SK-N-DZ (cell line): ENCODE data around the gene POMP.
"Not testable (repeated sequence)": the region's sequence is repeated elsewhere in the genome, so short reads cannot be mapped to it uniquely, and the experiment has no call there.

Experiments
- DNase-seq: peaks from one replicate; pipeline ENCODE4 v3.0.0-alpha.2; 2015; ENCODE audit warnings: low spot score

The POMP gene

DNA sequence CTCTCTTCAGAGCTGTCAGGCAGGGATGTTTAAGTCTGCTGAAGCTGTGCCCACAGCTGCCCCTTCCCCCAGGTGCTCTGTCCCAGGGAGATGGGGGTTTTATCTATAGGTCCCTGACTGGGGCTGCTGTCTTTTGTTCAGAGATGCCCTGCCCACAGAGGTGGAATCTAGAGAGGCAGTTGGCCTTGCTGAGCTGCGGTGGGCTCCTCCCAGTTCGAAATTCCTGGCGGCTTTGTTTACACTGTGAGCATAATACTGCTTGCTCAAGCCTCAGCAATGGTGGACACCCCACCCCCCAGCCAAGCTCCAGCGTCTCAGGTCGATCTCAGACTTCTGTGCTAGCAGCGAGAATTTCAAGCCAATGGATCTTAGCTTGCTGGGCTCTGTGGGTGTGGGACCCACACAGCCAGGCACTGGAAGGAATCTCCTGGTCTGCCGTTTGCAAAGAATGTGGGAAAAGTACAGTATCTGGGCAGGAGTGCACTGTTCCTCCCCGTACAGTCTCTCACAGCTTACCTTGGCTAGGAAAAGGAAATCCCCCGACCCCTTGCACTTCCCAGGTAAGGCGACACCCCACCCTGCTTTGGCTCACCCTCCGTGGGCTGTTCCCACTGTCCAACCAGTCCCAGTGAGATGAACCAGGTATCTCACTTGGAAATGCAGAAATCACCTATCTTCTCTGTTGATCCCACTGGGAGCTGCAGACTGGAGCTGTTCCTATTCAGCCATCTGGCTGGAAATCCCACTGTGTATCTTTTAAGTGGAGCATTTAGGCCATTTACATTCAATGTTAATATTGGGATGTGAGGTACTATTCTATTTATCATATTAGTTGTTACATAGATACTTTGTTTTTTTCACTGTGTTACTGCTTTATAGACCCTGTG, 34.9 kb downstream of the POMP start:
- DNase-seq: not testable (repeated sequence)

DNA sequence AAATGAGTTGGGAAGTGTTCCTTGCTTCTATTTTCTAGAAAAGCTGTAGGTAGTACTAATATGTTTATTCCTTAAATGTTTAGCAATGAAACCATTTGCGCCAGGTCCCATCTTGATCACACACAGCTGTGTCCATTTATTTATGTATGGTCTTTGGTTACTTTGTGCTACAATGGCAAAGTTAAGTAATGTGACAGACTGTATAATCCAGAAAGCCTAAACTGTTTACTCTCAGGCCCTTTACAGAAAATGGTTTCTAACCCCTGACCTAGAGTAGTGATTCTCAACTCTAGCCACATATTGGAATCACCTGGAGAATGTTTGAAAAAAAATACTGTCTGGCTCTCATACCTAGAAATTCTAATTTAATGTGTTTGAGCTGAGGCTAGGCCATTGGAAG, 38.5 kb downstream of the POMP start:
- no peak for DNase-seq

DNA sequence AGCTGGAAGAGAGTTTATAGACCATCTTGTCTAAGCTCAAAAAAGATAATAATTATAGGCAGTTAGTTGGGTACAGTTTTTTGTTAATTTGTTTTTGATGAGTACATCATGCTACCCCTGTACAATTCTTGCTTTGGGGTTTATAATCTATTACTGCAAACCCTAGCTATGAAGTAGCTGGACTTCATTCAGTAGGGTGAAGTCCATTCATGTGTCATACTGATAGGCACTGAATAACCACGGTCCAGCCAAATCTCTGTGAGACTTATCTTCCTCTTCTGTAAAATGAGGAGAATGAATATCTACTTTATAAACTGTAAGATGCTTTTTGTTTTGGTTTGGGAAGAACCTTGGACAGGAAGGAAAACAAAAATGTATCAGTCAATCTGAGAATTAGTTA, 40.3 kb downstream of the POMP start:
- no peak for DNase-seq

DNA sequence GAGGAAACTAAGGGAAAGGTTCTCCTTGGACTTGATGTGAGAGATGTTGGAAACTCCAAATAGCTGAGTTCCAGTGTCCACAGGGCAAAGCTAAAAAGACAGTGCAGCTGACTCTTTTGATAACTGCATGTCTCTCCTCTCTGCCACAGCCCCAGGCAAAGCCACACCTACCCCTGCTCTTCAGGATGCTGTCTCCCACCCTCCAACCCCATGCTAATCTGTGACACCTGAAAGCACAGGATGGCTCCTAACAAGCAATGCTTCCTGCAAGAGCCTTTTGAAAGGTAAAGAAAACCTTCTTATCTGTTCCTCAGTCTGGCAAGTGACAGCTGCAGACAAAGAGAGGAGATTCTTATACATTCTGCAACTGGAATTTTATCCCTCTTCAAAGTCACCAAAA, 45.4 kb downstream of the POMP start:
- no peak for DNase-seq

DNA sequence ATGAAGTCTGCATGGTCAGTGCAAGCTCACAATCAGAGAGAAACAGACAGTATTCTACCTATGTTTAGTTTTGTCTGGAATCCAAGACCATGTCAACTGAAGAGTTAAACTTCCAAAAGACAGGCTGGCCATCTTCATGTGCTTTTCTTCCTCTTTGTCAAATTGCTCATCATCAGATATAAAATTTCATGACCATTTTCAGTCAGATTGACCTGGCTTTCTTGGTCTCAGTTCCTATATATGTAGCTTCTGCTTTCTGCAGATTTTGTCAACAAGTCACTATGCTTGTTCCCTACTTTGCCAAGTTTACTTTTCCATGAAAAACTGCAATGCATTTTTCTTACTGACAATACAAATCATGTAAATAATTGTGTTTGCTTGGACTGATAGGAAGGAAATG, 46.0 kb downstream of the POMP start:
- DNase-seq: no peak

DNA sequence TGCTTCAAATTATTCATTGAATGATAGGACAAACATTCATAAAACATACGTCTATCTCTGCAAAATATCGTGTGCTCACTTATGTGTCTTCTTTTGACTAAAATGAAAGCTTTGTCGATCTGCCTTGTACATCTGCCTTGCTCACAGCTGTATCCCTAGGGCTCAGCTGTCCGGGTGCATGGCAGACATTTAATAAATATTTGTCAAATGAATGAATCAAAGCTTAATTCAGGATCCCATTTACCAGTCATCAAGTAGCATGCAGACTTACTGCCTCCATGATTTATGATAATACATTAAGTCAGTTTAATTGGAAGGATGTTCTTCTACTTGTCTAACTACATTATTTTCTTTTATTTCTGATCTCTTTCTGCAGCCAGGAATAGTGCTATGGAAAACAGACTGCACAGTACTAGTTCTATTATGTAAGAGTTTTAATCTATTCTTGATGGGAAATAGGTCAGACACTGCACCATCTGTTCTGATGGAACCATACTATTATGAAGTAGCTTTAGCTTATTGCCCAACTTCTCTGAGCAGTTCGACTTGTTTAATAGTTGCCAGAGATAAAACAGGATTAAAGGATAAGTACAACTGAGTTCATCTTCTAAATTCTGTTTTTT, 46.6 kb downstream of the POMP start:
- DNase-seq: no peak

DNA sequence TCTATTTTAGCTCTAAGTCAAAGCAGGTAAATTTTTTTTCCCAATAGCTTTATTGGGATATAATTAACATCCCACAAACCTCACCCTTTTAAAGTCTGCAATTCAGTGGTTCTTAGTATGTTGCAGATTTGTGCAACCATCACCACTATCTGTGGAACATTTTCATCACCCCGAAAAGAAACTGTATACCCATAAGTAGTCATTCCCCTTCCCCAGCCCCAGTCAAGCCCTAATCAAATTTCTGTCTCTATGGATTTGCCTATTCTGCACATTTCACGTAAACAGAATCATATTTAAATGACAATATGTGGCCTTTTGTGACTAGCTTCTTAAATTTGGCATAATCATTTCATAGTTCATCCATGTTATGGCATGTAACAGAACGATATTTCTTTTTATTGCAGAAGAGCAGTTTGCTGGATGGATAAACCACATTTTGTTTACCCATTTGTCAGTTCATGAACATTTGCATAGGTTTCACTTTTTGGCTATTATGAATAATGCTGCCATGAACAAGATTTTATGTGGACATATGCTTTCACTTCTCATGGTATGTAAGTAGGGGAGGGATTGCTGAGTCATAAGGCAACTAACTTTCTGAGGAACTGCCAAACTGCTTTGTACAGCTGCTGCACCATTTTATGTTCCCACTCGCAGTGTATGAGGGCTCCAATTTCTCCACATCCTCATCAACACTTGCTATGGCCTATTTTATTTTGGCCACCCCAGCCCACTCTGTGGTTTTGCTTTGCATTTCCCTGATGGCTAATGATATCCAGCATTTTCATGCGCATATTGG, 48.9 kb downstream of the POMP start:
- no peak for DNase-seq

DNA sequence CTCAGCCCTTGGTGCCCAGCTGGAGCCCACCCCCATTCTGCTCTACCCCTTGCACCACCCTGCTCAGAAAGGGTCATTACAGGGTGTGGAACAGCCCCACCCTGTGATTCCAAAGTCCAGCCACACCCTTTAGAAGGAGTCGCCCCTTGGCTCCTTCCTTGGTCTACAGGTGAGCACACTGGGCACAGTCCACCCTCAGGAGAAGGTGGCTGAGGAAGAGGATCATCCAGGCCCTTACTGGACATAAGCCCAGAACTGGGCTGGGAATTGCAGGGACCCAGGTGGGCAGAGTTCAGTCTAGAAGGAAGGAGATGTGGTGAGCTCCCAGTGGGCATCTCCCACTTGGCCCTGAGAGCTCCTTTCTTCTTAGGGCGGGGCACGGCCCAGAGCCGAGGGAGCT, 51.2 kb downstream of the POMP start:
- DNase-seq: no peak

DNA sequence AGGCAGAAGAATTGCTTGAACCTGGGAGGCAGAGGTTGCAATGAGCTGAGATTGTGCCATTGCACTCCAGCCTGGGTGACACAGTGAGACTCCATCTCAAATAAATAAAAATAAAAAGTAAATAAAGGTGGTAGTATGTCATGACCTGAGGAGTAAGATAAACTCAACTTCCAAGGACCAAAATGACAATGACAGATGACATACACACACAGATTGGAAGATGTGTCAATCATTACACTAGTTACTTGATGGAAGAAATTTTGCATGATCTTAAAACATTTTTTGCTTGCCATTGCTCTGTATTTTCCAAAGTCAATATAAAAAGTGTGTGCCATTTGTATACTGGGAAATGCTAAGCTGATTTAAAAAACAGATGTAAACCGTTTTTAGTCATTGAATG, 55.7 kb downstream of the POMP start:
- no peak for DNase-seq

DNA sequence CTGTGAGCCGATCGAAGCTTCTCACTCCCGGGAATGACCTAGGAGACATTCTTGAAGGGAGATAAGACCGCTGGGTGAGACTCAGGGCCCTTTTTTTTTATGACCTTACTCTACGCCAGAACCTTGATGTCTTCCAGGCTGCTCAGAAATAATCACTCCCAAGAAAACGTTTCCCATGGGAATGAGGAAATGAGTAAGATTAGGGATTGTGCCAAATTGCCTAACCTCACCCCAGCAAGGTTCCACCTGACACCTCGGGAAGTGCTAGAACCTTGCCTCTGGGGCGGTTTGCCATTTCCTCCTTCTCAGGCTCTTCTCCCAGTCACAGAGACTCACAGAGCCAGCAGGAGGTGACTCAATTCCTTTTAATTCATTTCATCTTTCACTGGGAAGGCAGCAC, 57.6 kb downstream of the POMP start:
- DNase-seq: no peak

DNA sequence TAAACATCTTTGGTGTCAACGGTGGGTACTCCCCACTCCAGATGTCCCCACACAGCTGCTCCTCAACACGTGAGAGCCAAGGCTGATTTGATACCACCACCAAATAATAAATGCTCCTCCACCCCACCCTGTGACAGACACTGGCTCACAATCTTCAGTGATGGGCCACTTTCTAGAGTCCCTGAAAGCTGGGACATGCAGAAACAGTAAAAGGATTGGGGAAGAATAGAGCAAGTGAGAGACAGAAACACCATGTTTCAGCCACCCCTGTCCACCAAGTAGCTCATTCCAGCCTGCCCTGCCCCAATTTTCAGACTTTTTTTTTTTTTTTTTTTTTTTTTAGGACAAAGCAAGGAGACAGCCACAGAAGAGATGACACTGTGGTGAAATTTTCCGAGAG, 58.2 kb downstream of the POMP start:
- no peak for DNase-seq

DNA sequence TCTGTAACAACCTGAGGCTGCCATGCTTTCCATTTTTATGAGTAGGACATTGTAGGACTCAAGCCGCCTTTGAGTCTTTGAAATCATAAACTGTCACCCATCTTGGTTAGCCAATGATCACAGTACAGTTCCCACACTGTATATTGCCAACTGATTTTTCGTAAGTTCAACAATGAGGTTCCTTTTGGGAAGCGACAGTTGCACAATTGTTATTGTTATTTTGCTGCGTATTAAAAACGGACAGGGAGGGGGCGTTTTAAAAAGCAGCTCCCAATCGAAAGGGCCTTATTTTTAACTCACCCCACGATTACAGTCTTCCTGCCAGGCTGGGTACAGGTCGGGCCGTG, 59.2 kb downstream of the POMP start:
- no peak for DNase-seq

DNA sequence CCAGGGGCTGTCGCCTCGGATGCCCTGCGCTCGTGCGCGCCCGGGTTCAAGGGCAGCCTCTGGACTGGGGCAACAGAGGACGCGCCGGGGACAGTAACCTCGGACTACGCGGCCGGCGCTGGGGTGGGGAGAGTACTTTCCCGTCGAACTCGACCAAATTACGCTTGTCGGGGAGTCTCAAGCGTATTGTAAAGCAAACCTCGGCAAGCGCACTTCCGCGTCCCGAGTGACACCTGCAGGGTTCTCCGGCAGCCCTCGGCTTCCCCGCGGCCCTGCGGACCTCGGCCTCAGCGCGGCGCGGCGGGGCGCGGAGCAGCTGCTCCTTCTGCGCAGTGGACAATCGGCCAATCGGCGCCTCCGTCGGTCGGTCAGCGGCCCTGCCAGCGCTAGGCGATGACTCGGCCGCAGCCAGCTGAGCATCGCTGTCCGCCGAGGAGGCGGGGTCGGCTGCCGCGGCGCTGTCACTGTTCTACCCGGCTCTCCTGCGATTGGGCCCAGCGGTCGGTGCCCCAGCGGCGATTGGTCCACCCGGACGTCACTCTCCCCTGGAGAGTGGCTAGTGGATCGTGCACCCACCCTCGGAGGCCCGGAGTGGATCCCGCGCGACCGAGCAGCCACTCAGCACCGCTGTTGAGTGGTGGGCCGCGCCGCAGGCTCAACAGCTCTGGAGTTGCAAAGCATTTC, 59.8 kb downstream of the POMP start, which contains the start of gene SLC46A3:
Gene SLC46A3 (minus strand): TSS at position 428 of the 684 bp plus-strand sequence. CDS start 972 bp downstream, outside the sequence.
- DNase-seq: peak; percentile 93

DNA sequence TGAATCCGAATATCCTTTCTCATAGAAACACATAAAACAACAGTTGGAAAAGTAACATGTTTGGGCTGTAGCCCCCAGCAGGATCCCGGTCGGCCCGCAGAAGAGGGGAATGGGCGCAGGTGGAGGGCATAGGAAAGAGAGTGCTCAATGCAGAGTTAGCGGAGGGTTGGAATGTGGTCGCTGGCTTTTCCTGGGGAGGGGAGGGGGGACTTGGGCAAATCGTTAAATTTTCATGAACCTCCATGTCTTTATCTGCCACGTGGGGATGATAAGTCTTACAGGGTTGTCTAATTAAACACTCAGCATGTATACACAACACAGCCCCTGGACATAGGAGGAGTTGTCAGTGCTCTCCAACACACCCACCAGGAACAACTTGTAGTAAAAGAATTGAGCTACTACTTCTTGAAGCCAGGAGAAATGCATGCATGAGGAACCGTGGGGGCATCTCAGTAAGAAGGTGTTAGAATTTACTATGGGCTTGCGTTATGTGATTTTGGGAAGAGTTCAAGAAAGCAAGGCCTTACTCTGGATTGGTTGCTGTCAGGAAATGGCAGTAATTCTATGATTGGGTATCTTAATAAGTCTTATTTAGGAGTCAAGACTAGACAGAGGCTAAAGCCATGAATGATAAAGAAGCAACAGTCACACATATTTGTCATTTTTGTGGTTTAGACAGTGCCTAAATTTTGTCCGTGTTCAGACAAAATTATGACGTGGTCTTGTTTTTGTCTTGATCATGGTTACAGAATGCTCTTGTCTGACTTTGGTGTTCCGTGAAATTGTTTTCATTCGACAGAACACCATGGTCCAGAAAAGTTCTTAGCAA, 60.5 kb downstream of the POMP start:
- DNase-seq: peak; percentile 8

DNA sequence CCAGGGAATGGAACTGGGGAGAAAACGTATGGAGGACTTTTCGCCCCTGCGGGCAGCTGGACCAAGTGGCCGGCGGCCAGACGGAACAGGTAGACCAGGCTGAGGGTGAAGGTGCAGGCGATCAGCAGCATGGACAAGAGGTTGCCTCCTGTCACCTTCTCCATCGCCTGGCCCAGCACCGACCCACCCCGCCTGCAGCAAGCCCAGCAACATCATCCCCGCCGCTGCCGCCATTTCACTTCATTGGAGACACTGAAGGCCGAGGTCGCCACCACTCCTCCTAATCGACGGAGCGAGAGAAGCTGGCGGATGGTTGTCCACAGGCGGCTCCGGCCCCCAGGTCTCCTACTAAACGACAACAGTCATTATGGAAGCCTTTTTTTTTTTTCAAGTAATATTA, 64.9 kb downstream of the POMP start:
- no peak for DNase-seq

DNA sequence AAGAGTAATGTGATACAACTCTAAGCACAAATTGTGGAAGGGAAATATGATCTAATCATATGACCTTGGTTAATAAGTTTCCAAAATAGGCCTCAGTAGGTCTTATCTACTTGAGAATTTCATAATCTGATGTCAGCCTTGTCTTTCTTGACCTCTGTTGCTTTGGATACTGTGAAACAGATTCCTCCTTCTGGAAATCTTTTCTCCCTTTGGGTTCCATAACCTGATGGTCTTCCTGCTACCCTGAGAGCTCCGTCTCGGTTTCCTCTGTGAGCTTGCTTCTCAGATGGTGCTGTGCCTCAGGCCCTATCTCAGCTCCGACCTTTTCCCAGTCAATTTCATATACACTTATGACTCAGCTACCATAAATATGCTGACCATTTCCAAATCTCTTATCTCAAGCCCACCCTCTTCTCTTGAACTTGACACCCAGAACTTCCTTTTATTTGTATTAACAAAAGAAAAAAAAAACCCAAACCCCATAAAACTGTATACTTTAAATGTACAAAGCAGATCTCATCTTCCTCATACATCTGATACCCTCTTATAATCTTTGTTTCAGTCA, 66.2 kb downstream of the POMP start:
- no peak for DNase-seq
